IMR-90 (cell line): Measurements from ENCODE around the gene CSRNP3. TPM values are rescaled to one million over a fixed set of nuclear protein-coding genes. Genes with fewer than 3 reads are reported as not detected.

Experiments
- ATAC-seq: fragments of 200-7000 bp; cut with Tn5 transposase; 2 replicates; pipeline ENCODE4 v1.9.1; 2020; ENCODE audit warnings: low read depth, mild to moderate bottlenecking, moderate library complexity
- BruUV-seq: library from RNA; stranded (reverse); fragments of 400-500 nt; replicated peaks from 2 replicates; lab custom pipeline; 2021; lab: Mats Ljungman, UMichigan
- CTCF ChIA-PET: fragments of 300-600 bp; formaldehyde crosslinking; extraction: SDS; loops from one replicate; lab custom pipeline; 2021; ENCODE audit warnings: antibody characterized with exemption; lab: Yijun Ruan, JAX
- POLR2A ChIA-PET: fragments of 300-600 bp; sonication (Branson Sonifier 250); formaldehyde crosslinking; loops from one replicate; lab custom pipeline; 2022; ENCODE audit warnings: antibody characterized with exemption; ENCODE audit not compliant: unreplicated experiment; lab: Charles Lee
- DNase-seq: peaks from one replicate; pipeline ENCODE4 v3.0.0; 2013
- H2AFZ ChIP-seq: replicated peaks from 2 replicates; pipeline ENCODE3; 2013; ENCODE audit warnings: low read length, mild to moderate bottlenecking; ENCODE audit not compliant: poor library complexity
- H2AK5ac ChIP-seq: 2 replicates; pipeline ENCODE4 v1.6.1; 2013; ENCODE audit warnings: low read depth, low read length, inconsistent platforms
- H2AK9ac ChIP-seq: replicated peaks from 2 replicates; pipeline ENCODE3; 2013; ENCODE audit warnings: mild to moderate bottlenecking, low read depth, low read length, moderate library complexity; ENCODE audit not compliant: poor library complexity
- H2BK120ac ChIP-seq: 2 replicates; pipeline ENCODE4 v1.6.1; 2013; ENCODE audit warnings: low read depth, low read length, inconsistent platforms
- H2BK15ac ChIP-seq: 3 replicates; pipeline ENCODE4 v1.6.1; 2013; ENCODE audit warnings: low read depth, low read length, inconsistent platforms
- H2BK20ac ChIP-seq: 2 replicates; pipeline ENCODE4 v1.6.1; 2013; ENCODE audit warnings: low read depth, mild to moderate bottlenecking, inconsistent platforms, low read length, moderate library complexity
- H2BK5ac ChIP-seq: 2 replicates; pipeline ENCODE4 v1.6.1; 2013; ENCODE audit warnings: mild to moderate bottlenecking, low read depth, low read length, inconsistent platforms; ENCODE audit not compliant: poor library complexity, severe bottlenecking
- H3K14ac ChIP-seq: replicated peaks from 2 replicates; pipeline ENCODE4 v1.6.1; 2013; ENCODE audit warnings: low read depth, low read length, inconsistent platforms
- H3K18ac ChIP-seq: 2 replicates; pipeline ENCODE4 v1.6.1; 2013; ENCODE audit warnings: low read depth, low read length, control low read depth
- H3K23ac ChIP-seq: 2 replicates; pipeline ENCODE4 v1.6.1; 2013; ENCODE audit warnings: low read depth, low read length, inconsistent platforms
- H3K27ac ChIP-seq: 2 replicates; pipeline ENCODE4 v1.5.1; 2013; ENCODE audit warnings: mild to moderate bottlenecking, control low read depth, low read length; ENCODE audit not compliant: insufficient read depth
- H3K27me3 ChIP-seq: 2 replicates; pipeline ENCODE4 v1.6.1; 2013; ENCODE audit warnings: low read length; ENCODE audit not compliant: control insufficient read depth, insufficient read depth
- H3K36me3 ChIP-seq: 2 replicates; pipeline ENCODE4 v1.6.1; 2013; ENCODE audit warnings: low read length, mixed read lengths; ENCODE audit not compliant: control insufficient read depth, insufficient read depth
- H3K4ac ChIP-seq: 2 replicates; pipeline ENCODE4 v1.6.1; 2013; ENCODE audit warnings: low read depth, low read length, inconsistent platforms
- H3K4me1 ChIP-seq: 2 replicates; pipeline ENCODE4 v1.6.1; 2013; ENCODE audit warnings: low read length, mixed read lengths; ENCODE audit not compliant: control insufficient read depth, insufficient read depth
- H3K4me2 ChIP-seq: 2 replicates; pipeline ENCODE4 v1.6.1; 2013; ENCODE audit warnings: low read depth, mild to moderate bottlenecking, control low read depth, low read length, moderate library complexity
- H3K4me3 ChIP-seq: 2 replicates; pipeline ENCODE4 v1.5.1; 2013; ENCODE audit warnings: low read depth, mild to moderate bottlenecking, control low read depth, low read length, moderate library complexity; ENCODE audit not compliant: insufficient read depth
- H3K56ac ChIP-seq: 2 replicates; pipeline ENCODE4 v1.6.1; 2013; ENCODE audit warnings: low read length, inconsistent platforms; ENCODE audit not compliant: insufficient read depth; ENCODE audit errors: extremely low read depth
- H3K79me1 ChIP-seq, 2 experiments: 2 replicates each; pipeline ENCODE4 v1.6.1; 2013; ENCODE audit warnings: low read length in 2 of 2, inconsistent platforms in 1 of 2, low read depth in 1 of 2
- H3K9ac ChIP-seq: 2 replicates; pipeline ENCODE4 v1.6.1; 2013; ENCODE audit warnings: low read depth, low read length, control low read depth
- H3K9me1 ChIP-seq: 2 replicates; pipeline ENCODE4 v1.6.1; 2013; ENCODE audit warnings: low read length, inconsistent platforms; ENCODE audit not compliant: insufficient read depth
- H3K9me3 ChIP-seq: 2 replicates; pipeline ENCODE4 v1.6.1; 2013; ENCODE audit warnings: low read length; ENCODE audit not compliant: control insufficient read depth, insufficient read depth
- H4K20me1 ChIP-seq: 2 replicates; pipeline ENCODE4 v1.6.1; 2013; ENCODE audit warnings: low read length, inconsistent platforms; ENCODE audit not compliant: insufficient read depth
- H4K5ac ChIP-seq: 2 replicates; pipeline ENCODE4 v1.6.1; 2013; ENCODE audit warnings: mild to moderate bottlenecking, low read depth, low read length, control low read depth
- H4K8ac ChIP-seq, 2 experiments: 2 replicates each; pipeline ENCODE4 v1.6.1; 2013; ENCODE audit warnings: low read depth in 2 of 2, low read length in 2 of 2, control low read depth in 1 of 2, inconsistent platforms in 1 of 2
- H4K91ac ChIP-seq: 2 replicates; pipeline ENCODE4 v1.6.1; 2013; ENCODE audit warnings: low read depth, low read length, inconsistent platforms; ENCODE audit not compliant: insufficient read depth
- BHLHE40 ChIP-seq: fragments of 150-350 bp; IDR thresholded peaks from 2 replicates; pipeline ENCODE4 v1.6.1; 2016; ENCODE audit warnings: mild to moderate bottlenecking, low read depth, low read length
- CEBPB ChIP-seq: IDR thresholded peaks from 2 replicates; pipeline ENCODE4 v1.6.1; 2012; ENCODE audit warnings: low read depth, low read length, improper control_type of control experiment
- CHD1 ChIP-seq: IDR thresholded peaks from 2 replicates; pipeline ENCODE4 v1.6.1; 2012; ENCODE audit warnings: low read depth, low read length, improper control_type of control experiment
- CTCF ChIP-seq: conservative IDR thresholded peaks from 2 replicates; pipeline ENCODE4 v1.5.1; 2012; ENCODE audit warnings: mild to moderate bottlenecking, low read depth, low read length, improper control_type of control experiment
- ELK1 ChIP-seq: fragments of 150-350 bp; IDR thresholded peaks from 2 replicates; pipeline ENCODE4 v1.6.1; 2016; ENCODE audit warnings: low read depth, mild to moderate bottlenecking, low read length, moderate library complexity, borderline replicate concordance
- FOS ChIP-seq: fragments of 150-350 bp; IDR thresholded peaks from 2 replicates; pipeline ENCODE4 v1.6.1; 2016; ENCODE audit warnings: low read depth, low read length
- MAFK ChIP-seq: IDR thresholded peaks from 2 replicates; pipeline ENCODE4 v1.6.1; 2012; ENCODE audit warnings: low read depth, low read length, improper control_type of control experiment
- MAZ ChIP-seq: IDR thresholded peaks from 2 replicates; pipeline ENCODE4 v1.6.1; 2012; ENCODE audit warnings: low read depth, mild to moderate bottlenecking, low read length, improper control_type of control experiment, moderate library complexity, borderline replicate concordance
- MXI1 ChIP-seq: IDR thresholded peaks from 2 replicates; pipeline ENCODE4 v1.6.1; 2012; ENCODE audit warnings: low read depth, mild to moderate bottlenecking, low read length, moderate library complexity, borderline replicate concordance
- NFE2L2 ChIP-seq: fragments of 150-350 bp; IDR thresholded peaks from 2 replicates; pipeline ENCODE4 v1.6.1; 2016; ENCODE audit warnings: low read depth, mild to moderate bottlenecking, low read length
- POLR2A ChIP-seq: IDR thresholded peaks from 2 replicates; pipeline ENCODE4 v1.6.1; 2012; ENCODE audit warnings: mild to moderate bottlenecking, low read depth, low read length
- RAD21 ChIP-seq: IDR thresholded peaks from 2 replicates; pipeline ENCODE4 v1.6.1; 2012; ENCODE audit warnings: low read length, improper control_type of control experiment
- RCOR1 ChIP-seq: IDR thresholded peaks from 2 replicates; pipeline ENCODE4 v1.6.1; 2012; ENCODE audit warnings: mild to moderate bottlenecking, low read length, improper control_type of control experiment; ENCODE audit not compliant: insufficient replicate concordance
- RFX5 ChIP-seq: IDR thresholded peaks from 2 replicates; pipeline ENCODE4 v1.8.0; 2012; ENCODE audit warnings: low read depth, mild to moderate bottlenecking, low read length, moderate library complexity
- SMC3 ChIP-seq: fragments of 150-350 bp; IDR thresholded peaks from 2 replicates; pipeline ENCODE4 v1.6.1; 2016; ENCODE audit warnings: low read depth, mild to moderate bottlenecking, antibody characterized with exemption, low read length, moderate library complexity
- USF2 ChIP-seq: fragments of 150-350 bp; IDR thresholded peaks from 2 replicates; pipeline ENCODE4 v1.6.1; 2017; ENCODE audit warnings: mild to moderate bottlenecking, antibody characterized with exemption, low read length, low read depth
- dilution Hi-C: fragments of 300-500 bp; cut with HindIII; formaldehyde crosslinking; loops from one replicate; pipeline ENCODE4 v1.14.3; 2018; ENCODE audit warnings: low sequenced_read_pairs; ENCODE audit not compliant: unreplicated experiment
- in situ Hi-C: fragments of 300-500 bp; cut with MboI; formaldehyde crosslinking; loops from 3 replicates; pipeline ENCODE4 v1.14.3; 2019; ENCODE audit warnings: low sequenced_read_pairs, inconsistent platforms, mixed read lengths
- intact Hi-C: fragments of 100-400 bp; cut with micrococcal nuclease; formaldehyde crosslinking; loops from 2 replicates; pipeline ENCODE4 v1.10.0; 2022
- polyA plus RNA-seq, 3 experiments: library from polyadenylated mRNA; depleted of rRNA; stranded (reverse); fragments of >200 nt; gene quantifications; 2 replicates each; pipeline ENCODE4 v1.2.3, GENCODE V29; 2012; ENCODE audit warnings: low replicate concordance in 1 of 3
- total RNA-seq: library from RNA; depleted of rRNA; stranded (reverse); fragments of >200 nt; gene quantifications from 2 replicates; pipeline ENCODE4 v1.2.3, GENCODE V29; 2012

The CSRNP3 gene
- total and polyA plus RNA-seq, 2 of the 4 experiments (the other 2 are of a cell fraction): 0.21 to 0.72 TPM

GRCh38 chr2:165431014-165431413 is 38.5 kb upstream of the CSRNP3 start:
- intact Hi-C loops: no loop called here
- Histone ChIP-seq H3K4me3 (no peak overlapping the region), H3K9me1 (no peaks in the 10 kb centered on the region), H2AK5ac (no peak overlapping the region), H4K5ac (no peak overlapping the region), H4K91ac (no peak overlapping the region), H3K23ac (no peak overlapping the region), H2BK20ac (no peak overlapping the region), H3K9ac (no peak overlapping the region), H2BK120ac (no peak overlapping the region), H3K36me3 (no peaks in the 10 kb centered on the region), H3K9me3 (no peaks in the 10 kb centered on the region), H4K8ac (no peak overlapping the region), H3K4me2 (no peak overlapping the region), H4K20me1 (no peaks in the 10 kb centered on the region), H2BK15ac (no peak overlapping the region), H3K18ac (no peak overlapping the region), H3K79me1 (no peaks in the 10 kb centered on the region), H2AK9ac (no peak overlapping the region), H2AFZ (no peak overlapping the region), H3K14ac (no peak overlapping the region), H2BK5ac (no peak overlapping the region), H3K4ac (no peak overlapping the region), H3K27me3 (no peaks in the 10 kb centered on the region), H3K56ac (no peak overlapping the region), H3K27ac (no peak overlapping the region), H3K4me1 (no peaks in the 10 kb centered on the region)
- no peak for ATAC-seq
- no peak for DNase-seq
- no TSS peak for BruUV-seq
- in situ Hi-C loops: no loop called here
- ChIA-PET POLR2A (no interaction called here), CTCF (no interaction called here)
- dilution Hi-C loops: no loop called here
- no peak for TF ChIP-seq RFX5
- TF ChIP-seq MXI1: no peak
- TF ChIP-seq FOS: no peak
- TF ChIP-seq CTCF: no peak
- no peak for TF ChIP-seq CEBPB
- no peak for TF ChIP-seq BHLHE40
- TF ChIP-seq NFE2L2: no peak
- no peak for TF ChIP-seq RAD21
- TF ChIP-seq ELK1: no peak
- no peak for TF ChIP-seq MAFK
- no peak for TF ChIP-seq RCOR1
- TF ChIP-seq MAZ: no peak
- no peak for TF ChIP-seq CHD1
- TF ChIP-seq POLR2A: no peak
- TF ChIP-seq SMC3: no peak
- TF ChIP-seq USF2: no peak
